ENCODE results near the gene MOCOS. TPM values are rescaled to one million over a fixed set of nuclear protein-coding genes. Genes with fewer than 3 reads are reported as not detected.
A peak's percentile ranks its signal among the peaks of the same experiment; 100 is the strongest.

The MOCOS gene, protein sequence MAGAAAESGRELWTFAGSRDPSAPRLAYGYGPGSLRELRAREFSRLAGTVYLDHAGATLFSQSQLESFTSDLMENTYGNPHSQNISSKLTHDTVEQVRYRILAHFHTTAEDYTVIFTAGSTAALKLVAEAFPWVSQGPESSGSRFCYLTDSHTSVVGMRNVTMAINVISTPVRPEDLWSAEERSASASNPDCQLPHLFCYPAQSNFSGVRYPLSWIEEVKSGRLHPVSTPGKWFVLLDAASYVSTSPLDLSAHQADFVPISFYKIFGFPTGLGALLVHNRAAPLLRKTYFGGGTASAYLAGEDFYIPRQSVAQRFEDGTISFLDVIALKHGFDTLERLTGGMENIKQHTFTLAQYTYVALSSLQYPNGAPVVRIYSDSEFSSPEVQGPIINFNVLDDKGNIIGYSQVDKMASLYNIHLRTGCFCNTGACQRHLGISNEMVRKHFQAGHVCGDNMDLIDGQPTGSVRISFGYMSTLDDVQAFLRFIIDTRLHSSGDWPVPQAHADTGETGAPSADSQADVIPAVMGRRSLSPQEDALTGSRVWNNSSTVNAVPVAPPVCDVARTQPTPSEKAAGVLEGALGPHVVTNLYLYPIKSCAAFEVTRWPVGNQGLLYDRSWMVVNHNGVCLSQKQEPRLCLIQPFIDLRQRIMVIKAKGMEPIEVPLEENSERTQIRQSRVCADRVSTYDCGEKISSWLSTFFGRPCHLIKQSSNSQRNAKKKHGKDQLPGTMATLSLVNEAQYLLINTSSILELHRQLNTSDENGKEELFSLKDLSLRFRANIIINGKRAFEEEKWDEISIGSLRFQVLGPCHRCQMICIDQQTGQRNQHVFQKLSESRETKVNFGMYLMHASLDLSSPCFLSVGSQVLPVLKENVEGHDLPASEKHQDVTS
- 1 to 10 TPM; 5.2 to 9.7 (median 9.1) TPM for total RNA-seq

DNA sequence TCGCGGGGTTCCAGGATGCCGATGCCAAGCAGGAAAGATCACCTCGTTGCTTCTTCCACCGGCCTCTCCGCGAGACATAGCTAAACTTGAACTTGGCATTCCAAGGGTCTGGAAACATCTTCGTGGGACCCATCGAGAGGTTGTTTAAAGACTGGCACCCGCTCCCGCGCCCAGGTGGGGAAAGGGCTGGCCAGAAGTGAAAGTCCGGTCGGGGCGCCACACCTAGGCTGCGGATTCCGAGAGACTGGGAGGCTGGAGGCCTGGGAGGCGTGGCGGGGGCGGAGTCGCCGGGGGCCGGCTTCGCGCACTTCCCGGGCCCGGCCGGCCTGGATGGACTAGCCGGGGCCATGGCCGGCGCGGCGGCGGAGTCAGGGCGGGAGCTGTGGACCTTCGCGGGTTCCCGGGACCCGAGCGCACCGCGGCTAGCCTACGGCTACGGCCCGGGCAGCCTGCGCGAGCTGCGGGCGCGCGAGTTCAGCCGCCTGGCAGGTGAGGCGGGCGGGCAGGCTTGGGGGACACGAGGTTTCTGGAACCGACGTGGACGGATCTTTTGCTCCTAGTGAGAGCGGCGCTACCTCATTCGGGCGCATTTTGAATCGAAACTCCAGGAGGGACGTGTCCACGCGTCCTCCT is at the start of gene MOCOS:
MOCOS (plus strand) TSS at position 305 of the 633 bp plus-strand sequence; CDS start at position 348, 43 bp downstream.
- Histone ChIP-seq H3K4me3 (peak within 1 kb of the TSS; percentile 52 to 97 (median 73)), H3K27me3 (no peaks in the 10 kb centered on the region), H3K4me1 (no peaks in the 10 kb centered on the region), H3K36me3 (no peaks in the 10 kb centered on the region), H3K27ac (peak within 1 kb of the TSS; percentile 40 to 68), H3K9me3 (no peaks in the 10 kb centered on the region)
- intact Hi-C loops (cut with DNase I; ENCODE audit: low total_unique reads): no loop called here
- TF ChIP-seq POLR2AphosphoS5 (IDR thresholded peaks at IDR 0.05) (no peak), POLR2A (IDR thresholded peaks at IDR 0.05) (no peak)
- TF ChIP-seq, protein P1, sequence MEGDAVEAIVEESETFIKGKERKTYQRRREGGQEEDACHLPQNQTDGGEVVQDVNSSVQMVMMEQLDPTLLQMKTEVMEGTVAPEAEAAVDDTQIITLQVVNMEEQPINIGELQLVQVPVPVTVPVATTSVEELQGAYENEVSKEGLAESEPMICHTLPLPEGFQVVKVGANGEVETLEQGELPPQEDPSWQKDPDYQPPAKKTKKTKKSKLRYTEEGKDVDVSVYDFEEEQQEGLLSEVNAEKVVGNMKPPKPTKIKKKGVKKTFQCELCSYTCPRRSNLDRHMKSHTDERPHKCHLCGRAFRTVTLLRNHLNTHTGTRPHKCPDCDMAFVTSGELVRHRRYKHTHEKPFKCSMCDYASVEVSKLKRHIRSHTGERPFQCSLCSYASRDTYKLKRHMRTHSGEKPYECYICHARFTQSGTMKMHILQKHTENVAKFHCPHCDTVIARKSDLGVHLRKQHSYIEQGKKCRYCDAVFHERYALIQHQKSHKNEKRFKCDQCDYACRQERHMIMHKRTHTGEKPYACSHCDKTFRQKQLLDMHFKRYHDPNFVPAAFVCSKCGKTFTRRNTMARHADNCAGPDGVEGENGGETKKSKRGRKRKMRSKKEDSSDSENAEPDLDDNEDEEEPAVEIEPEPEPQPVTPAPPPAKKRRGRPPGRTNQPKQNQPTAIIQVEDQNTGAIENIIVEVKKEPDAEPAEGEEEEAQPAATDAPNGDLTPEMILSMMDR (IDR thresholded peaks at IDR 0.05): no peak
- DNase-seq (ENCODE audit: low spot score in 2 of 2): peak; percentile 68 to 82

DNA sequence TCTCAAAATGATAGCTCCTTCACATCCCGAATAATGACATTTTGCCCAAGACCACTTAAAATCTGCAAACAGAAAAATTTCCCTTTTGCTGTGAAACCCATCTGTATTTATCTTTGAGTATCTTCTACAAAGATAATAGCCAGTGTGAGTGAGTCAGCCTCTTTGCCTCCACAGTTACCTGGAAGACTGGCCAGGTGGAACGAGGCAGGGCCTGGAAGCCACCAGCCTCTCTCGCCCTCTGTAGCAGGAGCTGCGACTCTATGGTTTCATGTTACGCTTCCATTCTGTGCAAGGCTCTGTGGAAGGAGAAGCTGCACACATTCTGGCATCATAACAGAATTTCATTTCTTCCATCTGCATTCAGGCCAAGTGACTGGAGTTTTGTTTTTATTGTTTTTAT is 48.1 kb upstream of the MOCOS start:
- Histone ChIP-seq H3K9me3 (no peaks in the 10 kb centered on the region), H3K4me3 (no peak overlapping the region), H3K4me1 (no peaks in the 10 kb centered on the region), H3K36me3 (peaks cover 8% of the 10 kb centered on the region), H3K27ac (no peak overlapping the region), H3K27me3 (no peaks in the 10 kb centered on the region)
- TF ChIP-seq POLR2A (IDR thresholded peaks at IDR 0.05) (no peak), POLR2AphosphoS5 (IDR thresholded peaks at IDR 0.05) (no peak)
- TF ChIP-seq, protein P1 (IDR thresholded peaks at IDR 0.05): no peak
- DNase-seq (ENCODE audit: low spot score in 2 of 2): no peak
- intact Hi-C loops (cut with DNase I; ENCODE audit: low total_unique reads): loop anchor here (1.0 kb wide), 1 partner anchor 47 kb away; no protein-coding TSS in a partner anchor

- peaks cover 11% of the 10 kb centered on the region for H3K36me3 ChIP-seq
- intact Hi-C loops (cut with DNase I; ENCODE audit: low total_unique reads): no loop called here
Measured at GRCh38 chr18:36141576-36141975, 45.7 kb upstream of the MOCOS start.

DNA sequence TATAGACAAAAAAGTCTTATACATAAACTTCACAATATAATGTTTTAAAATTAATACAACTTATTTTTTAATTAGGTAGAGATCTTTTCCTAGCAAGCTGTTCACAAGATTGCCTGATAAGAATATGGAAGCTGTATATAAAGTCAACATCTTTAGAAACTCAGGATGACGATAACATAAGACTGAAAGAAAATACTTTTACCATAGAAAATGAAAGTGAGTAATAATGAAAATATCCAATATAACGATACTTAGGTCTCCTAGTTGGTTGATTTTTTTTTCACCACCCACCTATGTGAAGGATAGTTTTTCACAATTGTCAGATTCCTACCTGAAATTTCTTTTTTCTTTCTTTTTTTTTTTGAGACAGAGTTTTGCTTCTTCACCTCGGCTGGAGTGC is 44.5 kb upstream of the MOCOS start:
- DNase-seq (ENCODE audit: low spot score in 2 of 2): no peak
- no peaks in the 10 kb centered on the region for H3K4me1 ChIP-seq
- no peak overlapping the region for H3K27ac ChIP-seq
- H3K4me3 ChIP-seq: no peak overlapping the region
- TF ChIP-seq POLR2A (IDR thresholded peaks at IDR 0.05): no peak
- TF ChIP-seq POLR2AphosphoS5 (IDR thresholded peaks at IDR 0.05): no peak
- TF ChIP-seq, protein P1 (IDR thresholded peaks at IDR 0.05): no peak
- intact Hi-C loops (cut with DNase I; ENCODE audit: low total_unique reads): no loop called here
- H3K9me3 ChIP-seq: no peaks in the 10 kb centered on the region
- H3K36me3 ChIP-seq: peaks cover 12% of the 10 kb centered on the region
- no peaks in the 10 kb centered on the region for H3K27me3 ChIP-seq

More at GRCh38 chr18:36141576-36141975, 45.7 kb upstream of the MOCOS start:
- H3K4me3 ChIP-seq: no peak overlapping the region
- no peak overlapping the region for H3K27ac ChIP-seq
- H3K9me3 ChIP-seq: no peaks in the 10 kb centered on the region
- DNase-seq (ENCODE audit: low spot score in 2 of 2): no peak
- no peaks in the 10 kb centered on the region for H3K27me3 ChIP-seq
- H3K4me1 ChIP-seq: no peaks in the 10 kb centered on the region
- no peak for TF ChIP-seq POLR2AphosphoS5 (IDR thresholded peaks at IDR 0.05)

DNA sequence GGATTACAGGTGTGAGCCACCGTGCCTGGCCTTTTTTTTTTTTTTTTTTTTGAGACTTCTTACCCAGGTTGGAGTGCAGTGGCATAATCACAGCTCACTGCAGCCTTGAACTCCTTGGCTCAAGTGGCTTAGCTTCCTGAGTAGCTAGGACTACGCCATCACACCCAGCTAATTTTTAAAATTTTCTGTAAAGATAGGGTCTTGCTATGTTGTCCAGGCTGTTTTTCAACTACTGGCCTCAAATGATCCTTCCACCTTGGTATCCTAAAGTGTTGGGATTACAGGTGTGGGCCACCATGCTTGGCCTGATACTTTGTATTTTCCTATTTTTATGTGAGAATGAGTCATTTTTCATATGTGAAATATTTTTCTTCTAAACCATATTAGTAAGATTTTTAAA is 43.9 kb upstream of the MOCOS start:
- DNase-seq (ENCODE audit: low spot score in 2 of 2): no peak
- no peaks in the 10 kb centered on the region for H3K4me1 ChIP-seq
- H3K27me3 ChIP-seq: no peaks in the 10 kb centered on the region
- TF ChIP-seq POLR2AphosphoS5 (IDR thresholded peaks at IDR 0.05) (no peak), POLR2A (IDR thresholded peaks at IDR 0.05) (no peak)
- H3K4me3 ChIP-seq: no peak overlapping the region
- peaks cover 11% of the 10 kb centered on the region for H3K36me3 ChIP-seq
- H3K27ac ChIP-seq: no peak overlapping the region
- intact Hi-C loops (cut with DNase I; ENCODE audit: low total_unique reads): no loop called here
- H3K9me3 ChIP-seq: no peaks in the 10 kb centered on the region
